ENCODE data around the gene PRAMEF15.
"Not testable (repeated sequence)": the region's sequence is repeated elsewhere in the genome, so short reads cannot be mapped to it uniquely, and the experiment has no call there.

The PRAMEF15 gene

GRCh38 chr1:13315281-13315680, at the start of gene PRAMEF15:
TSS of gene PRAMEF15 (plus strand) at chr1:13315581. CDS start at chr1:13318408, 2,827 bp downstream.
- not testable (repeated sequence) for DNase-seq

- DNase-seq: not testable (repeated sequence)
Observed at GRCh38 chr1:13277016-13277415, 38.4 kb upstream of the PRAMEF15 start.

GRCh38 chr1:13279617-13280016, 35.8 kb upstream of the PRAMEF15 start:
- not testable (repeated sequence) for DNase-seq

- not testable (repeated sequence) for DNase-seq
Observed at GRCh38 chr1:13285037-13285436, 30.3 kb upstream of the PRAMEF15 start, which contains the start of gene PRAMEF8. TSS of gene PRAMEF8 (minus strand) at chr1:13285137. CDS start at chr1:13284091, 1,046 bp downstream.

GRCh38 chr1:13289030-13289429, 26.4 kb upstream of the PRAMEF15 start:
- DNase-seq: not testable (repeated sequence)

- not testable (repeated sequence) for DNase-seq
Observed at GRCh38 chr1:13297216-13297931, 18.0 kb upstream of the PRAMEF15 start.

- not testable (repeated sequence) for DNase-seq
Observed at GRCh38 chr1:13298699-13299098, 16.7 kb upstream of the PRAMEF15 start.

- not testable (repeated sequence) for DNase-seq
Observed at GRCh38 chr1:13302197-13302596, 13.2 kb upstream of the PRAMEF15 start.

- DNase-seq: not testable (repeated sequence)
Observed at GRCh38 chr1:13303239-13303638, 12.1 kb upstream of the PRAMEF15 start, which contains the start of gene PRAMEF33. TSS of gene PRAMEF33 (plus strand) at chr1:13303539. CDS start at chr1:13305955, 2,416 bp downstream.

GRCh38 chr1:13342496-13342895, 27.1 kb downstream of the PRAMEF15 start:
- not testable (repeated sequence) for DNase-seq

- not testable (repeated sequence) for DNase-seq
Observed at GRCh38 chr1:13347034-13347433, 31.7 kb downstream of the PRAMEF15 start, which contains the start of gene PRAMEF14. TSS of gene PRAMEF14 (minus strand) at chr1:13347134. CDS start at chr1:13345314, 1,820 bp downstream.

- DNase-seq: peak; percentile 12
Observed at GRCh38 chr1:13353476-13353875, 38.1 kb downstream of the PRAMEF15 start.

GRCh38 chr1:13354475-13354874, 39.1 kb downstream of the PRAMEF15 start:
- DNase-seq: not testable (repeated sequence)

- not testable (repeated sequence) for DNase-seq
Observed at GRCh38 chr1:13356774-13357173, 41.4 kb downstream of the PRAMEF15 start.

- DNase-seq: not testable (repeated sequence)
Observed at GRCh38 chr1:13362364-13362763, 47.0 kb downstream of the PRAMEF15 start.

- not testable (repeated sequence) for DNase-seq
Observed at GRCh38 chr1:13364928-13365327, 49.5 kb downstream of the PRAMEF15 start.

- DNase-seq: not testable (repeated sequence)
Observed at GRCh38 chr1:13366536-13366935, 51.2 kb downstream of the PRAMEF15 start.

GRCh38 chr1:13368544-13368943, 53.2 kb downstream of the PRAMEF15 start:
- DNase-seq: peak; percentile 55

Data from islet precursor cell (in vitro differentiated cells).